H9 (cell line): ENCODE data around the gene ZNF366. TPM values are rescaled to one million over a fixed set of nuclear protein-coding genes. Genes with fewer than 3 reads are reported as not detected.

Source experiments
- DNase-seq: peaks from one replicate; pipeline ENCODE4 v3.0.0-alpha.2; 2017
- H2AFZ ChIP-seq: one replicate; pipeline ENCODE4 v1.6.1; 2013; ENCODE audit warnings: mild to moderate bottlenecking, low read length, control low read depth, moderate library complexity
- H2AK5ac ChIP-seq: 2 replicates; pipeline ENCODE4 v1.6.1; 2013; ENCODE audit warnings: low read length, control low read depth, mixed read lengths; ENCODE audit not compliant: insufficient read length
- H2BK120ac ChIP-seq: one replicate; pipeline ENCODE4 v1.6.1; 2013; ENCODE audit warnings: low read depth, mild to moderate bottlenecking, low read length, control low read depth, inconsistent platforms; ENCODE audit not compliant: poor library complexity, severe bottlenecking
- H2BK12ac ChIP-seq: 2 replicates; pipeline ENCODE4 v1.6.1; 2013; ENCODE audit warnings: low read length, control low read depth, mixed read lengths, low read depth; ENCODE audit not compliant: insufficient read length
- H2BK15ac ChIP-seq: 2 replicates; pipeline ENCODE4 v1.6.1; 2013; ENCODE audit warnings: low read depth, low read length, control low read depth
- H2BK20ac ChIP-seq: one replicate; pipeline ENCODE4 v1.6.1; 2013; ENCODE audit warnings: low read depth, mild to moderate bottlenecking, low read length, control low read depth, inconsistent platforms; ENCODE audit not compliant: poor library complexity, severe bottlenecking
- H2BK5ac ChIP-seq: 2 replicates; pipeline ENCODE4 v1.6.1; 2013; ENCODE audit warnings: low read length, control low read depth, mixed read lengths; ENCODE audit not compliant: insufficient read length
- H3K14ac ChIP-seq: 2 replicates; pipeline ENCODE4 v1.6.1; 2013; ENCODE audit warnings: low read length, control low read depth; ENCODE audit not compliant: insufficient read depth
- H3K18ac ChIP-seq: 2 replicates; pipeline ENCODE4 v1.6.1; 2013; ENCODE audit warnings: low read depth, mild to moderate bottlenecking, mixed read lengths, low read length, control low read depth; ENCODE audit not compliant: insufficient read length
- H3K23ac ChIP-seq: 2 replicates; pipeline ENCODE4 v1.6.1; 2013; ENCODE audit warnings: low read length, control low read depth, mixed read lengths, low read depth; ENCODE audit not compliant: insufficient read length
- H3K23me2 ChIP-seq: 2 replicates; pipeline ENCODE4 v1.6.1; 2013; ENCODE audit warnings: low read depth, mild to moderate bottlenecking, mixed read lengths, low read length, control low read depth; ENCODE audit not compliant: insufficient read length, poor library complexity, severe bottlenecking
- H3K27ac ChIP-seq: 2 replicates; pipeline ENCODE4 v1.5.1; 2013; ENCODE audit warnings: low read length, control low read depth, mixed read lengths, low read depth; ENCODE audit not compliant: insufficient read length
- H3K27me3 ChIP-seq: 2 replicates; pipeline ENCODE4 v1.6.1; 2013; ENCODE audit warnings: low read length, control low read depth, inconsistent platforms; ENCODE audit not compliant: insufficient read depth
- H3K4ac ChIP-seq: 2 replicates; pipeline ENCODE4 v1.6.1; 2013; ENCODE audit warnings: low read depth, mild to moderate bottlenecking, control low read depth, inconsistent platforms, low read length, moderate library complexity
- H3K4me1 ChIP-seq: 2 replicates; pipeline ENCODE4 v1.6.1; 2013; ENCODE audit warnings: low read length, control low read depth, inconsistent platforms; ENCODE audit not compliant: insufficient read depth
- H3K4me2 ChIP-seq: 2 replicates; pipeline ENCODE4 v1.6.1; 2013; ENCODE audit warnings: low read length, control low read depth, mixed read lengths; ENCODE audit not compliant: insufficient read length, insufficient read depth
- H3K56ac ChIP-seq: 2 replicates; pipeline ENCODE4 v1.6.1; 2013; ENCODE audit warnings: low read depth, mild to moderate bottlenecking, mixed read lengths, low read length, control low read depth; ENCODE audit not compliant: insufficient read length
- H3K79me1 ChIP-seq: 2 replicates; pipeline ENCODE4 v1.6.1; 2013; ENCODE audit warnings: low read depth, mild to moderate bottlenecking, moderate library complexity, low read length, control low read depth, inconsistent platforms; ENCODE audit not compliant: insufficient read depth, poor library complexity, severe bottlenecking
- H3K79me2 ChIP-seq: 2 replicates; pipeline ENCODE4 v1.6.1; 2013; ENCODE audit warnings: low read length, control low read depth, inconsistent platforms; ENCODE audit not compliant: insufficient read depth
- H3K9ac ChIP-seq: 2 replicates; pipeline ENCODE4 v1.6.1; 2013; ENCODE audit warnings: low read length, control low read depth, mixed read lengths; ENCODE audit not compliant: insufficient read length; ENCODE audit errors: extremely low read depth
- H3K9me3 ChIP-seq: one replicate; pipeline ENCODE4 v1.6.1; 2013; ENCODE audit warnings: low read depth, low read length, inconsistent platforms; ENCODE audit not compliant: control insufficient read depth
- H3T11ph ChIP-seq: one replicate; pipeline ENCODE4 v1.6.1; 2013; ENCODE audit warnings: mild to moderate bottlenecking, low read length, control low read depth, inconsistent platforms
- H4K20me1 ChIP-seq: one replicate; pipeline ENCODE4 v1.6.1; 2013; ENCODE audit not compliant: control insufficient read depth, insufficient read length, insufficient read depth
- H4K5ac ChIP-seq: 2 replicates; pipeline ENCODE4 v1.6.1; 2013; ENCODE audit warnings: low read depth, mild to moderate bottlenecking, mixed read lengths, low read length, control low read depth; ENCODE audit not compliant: insufficient read length
- H4K8ac ChIP-seq: replicated peaks from 2 replicates; pipeline ENCODE4 v1.6.1; 2013; ENCODE audit warnings: low read length, control low read depth, mixed read lengths, low read depth; ENCODE audit not compliant: insufficient read length
- H4K91ac ChIP-seq: 2 replicates; pipeline ENCODE4 v1.6.1; 2013; ENCODE audit warnings: low read depth, mild to moderate bottlenecking, moderate library complexity, mixed read lengths, low read length, control low read depth; ENCODE audit not compliant: insufficient read length
- H3K27ac Mint-ChIP-seq, 3 experiments: 2 replicates in 2 of 3; 3 replicates in 1 of 3; pipeline ENCODE4 v1.8.0; 2020 to 2021; ENCODE audit warnings: mixed read lengths in 3 of 3, mild to moderate bottlenecking in 1 of 3, moderate library complexity in 1 of 3
- H3K27me3 Mint-ChIP-seq: 2 replicates; pipeline ENCODE4 v1.8.0; 2021; ENCODE audit warnings: low read depth, mild to moderate bottlenecking, moderate library complexity, mixed read lengths
- H3K36me3 Mint-ChIP-seq, 3 experiments: 2 replicates in 2 of 3; 3 replicates in 1 of 3; pipeline ENCODE4 v1.8.0; 2020 to 2021; ENCODE audit warnings: low read depth in 3 of 3, mixed read lengths in 3 of 3; ENCODE audit not compliant: insufficient read depth in 1 of 3
- H3K4me1 Mint-ChIP-seq, 2 experiments: 2 replicates each; pipeline ENCODE4 v1.8.0; 2020; ENCODE audit warnings: mixed read lengths in 2 of 2
- H3K4me3 Mint-ChIP-seq, 2 experiments: 2 replicates in 1 of 2; 3 replicates in 1 of 2; pipeline ENCODE4 v1.8.0; 2020 to 2021; ENCODE audit warnings: mild to moderate bottlenecking in 2 of 2, mixed read lengths in 2 of 2, moderate library complexity in 1 of 2
- H3K9me3 Mint-ChIP-seq, 2 experiments: 2 replicates in 1 of 2; 3 replicates in 1 of 2; pipeline ENCODE4 v1.8.0; 2020; ENCODE audit warnings: mild to moderate bottlenecking in 2 of 2, mixed read lengths in 2 of 2, moderate library complexity in 1 of 2
- CTCF ChIP-seq: fragments of 200-600 bp; sonication (generic); conservative IDR thresholded peaks from 3 replicates; pipeline ENCODE4 v1.8.0; 2021; ENCODE audit warnings: antibody characterized with exemption, mild to moderate bottlenecking
- total RNA-seq: library from RNA; stranded (reverse); gene quantifications from 2 replicates; pipeline ENCODE4 v1.2.1, GENCODE V29; 2021

ZNF366 gene
- total RNA-seq, 1 experiment from 2014 or later: not detected

GRCh38 chr5:72512593-72512860 is 5.3 kb upstream of the ZNF366 start:
- Histone ChIP-seq H2AFZ (no peak overlapping the region), H2BK120ac (no peak overlapping the region), H4K91ac (no peak overlapping the region), H3K18ac (no peak overlapping the region), H3K27me3 (no peaks in the 10 kb centered on the region), H2BK12ac (no peak overlapping the region), H2AK5ac (no peak overlapping the region), H3K23me2 (no peaks in the 10 kb centered on the region), H2BK20ac (no peak overlapping the region), H3K79me2 (no peaks in the 10 kb centered on the region), H4K20me1 (no peaks in the 10 kb centered on the region), H3K9me3 (no peaks in the 10 kb centered on the region), H3K23ac (no peak overlapping the region), H3K27ac (no peak overlapping the region), H3K4me1 (no peaks in the 10 kb centered on the region; the same call in 1 of the 2 replicates), H3K79me1 (no peaks in the 10 kb centered on the region), H3K14ac (no peak overlapping the region), H2BK5ac (no peak overlapping the region), H3T11ph (no peak overlapping the region), H4K5ac (no peak overlapping the region), H3K9ac (no peak overlapping the region), H3K56ac (no peak overlapping the region), H3K4ac (no peak overlapping the region), H4K8ac (no peak overlapping the region), H3K4me2 (no peak overlapping the region), H2BK15ac (no peak overlapping the region)
- no peaks in the 10 kb centered on the region; a peak in 1 of 5 replicates for H3K9me3 Mint-ChIP-seq
- H3K4me1 Mint-ChIP-seq: peaks cover 18 to 20% of the 10 kb centered on the region in 2 experiments
- DNase-seq: no peak
- H3K4me3 Mint-ChIP-seq: no peak overlapping the region
- H3K27me3 Mint-ChIP-seq: peaks cover 2% of the 10 kb centered on the region; the same call in 1 of the 2 replicates
- no peak overlapping the region for H3K27ac Mint-ChIP-seq
- TF ChIP-seq CTCF: no peak
- no peaks in the 10 kb centered on the region; a peak in 1 of 7 replicates for H3K36me3 Mint-ChIP-seq
